GM12865 (cell line): ENCODE data around the gene LTBP3.
"Not testable (repeated sequence)": the region's sequence is repeated elsewhere in the genome, so short reads cannot be mapped to it uniquely, and the experiment has no call there.

ENCODE experiments used
- DNase-seq: peaks from one replicate; pipeline ENCODE4 v3.0.0; 2010; ENCODE audit warnings: low read depth
- H3K4me3 ChIP-seq: 2 replicates; pipeline ENCODE4 v1.5.1; 2011; ENCODE audit warnings: mild to moderate bottlenecking, low read depth, low read length, control low read depth
- CTCF ChIP-seq: IDR thresholded peaks from 2 replicates; pipeline ENCODE4 v1.5.1; 2011; ENCODE audit warnings: low read length, control low read depth, low read depth, inconsistent platforms; ENCODE audit not compliant: insufficient read depth; ENCODE audit errors: missing control alignments

LTBP3 gene

DNA sequence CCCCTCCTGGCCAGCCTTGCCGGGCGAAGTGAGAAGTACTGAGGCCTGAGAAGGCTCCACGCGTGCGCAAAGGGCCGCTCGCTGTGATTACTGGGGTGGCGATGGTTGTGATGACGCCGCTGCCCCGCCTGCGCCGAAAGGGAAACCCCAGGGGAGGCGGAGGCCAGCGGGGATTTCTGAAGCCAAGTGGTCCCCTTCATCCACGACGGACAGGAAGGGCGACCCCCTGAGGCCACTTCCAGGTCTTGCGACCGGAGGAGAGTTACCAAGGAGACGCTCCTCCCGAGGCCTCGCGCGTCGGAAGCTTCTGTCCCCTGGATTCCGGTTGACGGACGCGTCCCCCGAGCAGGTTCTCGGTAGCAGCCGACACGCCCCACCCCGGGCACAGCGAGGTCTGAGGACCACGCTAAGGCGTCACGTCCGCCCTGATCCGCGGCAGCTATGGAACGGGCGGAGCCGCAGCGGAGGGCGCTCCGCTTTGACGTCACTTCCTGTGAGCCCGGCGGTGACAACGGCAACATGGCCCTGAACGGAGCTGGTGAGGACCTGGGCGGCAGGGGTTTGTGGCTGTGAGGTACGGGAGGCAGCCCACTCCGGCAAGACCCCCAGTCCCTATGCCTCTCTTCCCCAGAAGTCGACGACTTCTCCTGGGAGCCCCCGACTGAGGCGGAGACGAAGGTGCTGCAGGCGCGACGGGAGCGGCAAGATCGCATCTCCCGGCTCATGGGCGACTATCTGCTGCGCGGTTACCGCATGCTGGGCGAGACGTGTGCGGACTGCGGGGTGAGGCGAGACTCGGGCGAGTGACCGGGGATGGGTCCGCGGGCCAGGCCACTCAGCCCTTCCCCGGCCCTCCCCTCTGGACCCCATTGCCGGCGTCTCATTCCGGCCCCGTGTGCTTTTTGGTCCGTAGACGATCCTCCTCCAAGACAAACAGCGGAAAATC is 12.1 kb upstream of the LTBP3 start, which contains the start of gene ZNRD2:
TSS of gene ZNRD2 (plus strand) at position 505 of the 946 bp plus-strand sequence. CDS start at position 520, 15 bp downstream.
- DNase-seq = peak; percentile 100
- peak within 1 kb of the TSS; percentile 91 for H3K4me3 ChIP-seq
- peak; percentile 63 for TF ChIP-seq CTCF

GRCh38 chr11:65569164-65569972 is 11.2 kb upstream of the LTBP3 start:
- DNase-seq = no peak
- H3K4me3 ChIP-seq = peak overlapping the region; percentile 91
- no peak for TF ChIP-seq CTCF

DNA sequence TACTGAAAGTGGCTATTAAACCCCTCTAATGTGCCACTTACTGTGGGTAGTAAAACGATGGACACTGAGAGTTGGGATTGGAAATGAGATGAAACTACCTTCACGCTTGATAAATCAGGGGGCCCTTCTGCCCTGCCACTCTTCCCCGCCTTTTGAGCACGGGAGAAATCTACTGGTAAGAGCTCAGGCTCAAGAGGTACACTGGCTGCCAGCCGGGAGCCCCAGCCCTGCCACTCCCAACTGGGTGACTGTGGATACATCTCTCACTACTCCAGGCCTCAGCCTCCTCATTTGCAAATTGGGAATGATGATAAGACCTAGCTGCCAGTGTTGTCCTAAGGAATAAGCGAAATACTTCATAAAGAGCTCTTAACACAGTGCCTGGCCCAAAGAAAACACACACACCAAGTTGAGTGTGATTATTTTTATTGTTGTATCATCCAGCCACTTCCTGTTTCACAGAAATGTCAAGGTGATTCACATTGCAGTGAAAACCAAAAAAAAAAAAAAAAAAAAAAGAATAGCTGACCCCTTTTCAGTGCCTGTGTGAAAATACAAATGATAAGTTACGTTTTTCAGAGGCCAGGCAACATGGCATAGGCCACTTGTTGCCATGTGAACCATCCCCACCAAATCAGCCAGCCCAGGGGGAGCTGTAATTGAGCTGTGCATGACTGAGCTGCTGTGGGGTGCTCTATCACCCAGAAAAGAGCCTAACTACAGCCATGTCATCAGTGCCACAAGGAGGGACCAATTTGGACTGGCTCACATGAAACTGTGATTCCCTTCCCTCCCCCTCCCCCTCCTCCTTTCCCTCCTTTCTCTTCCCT is 7.7 kb upstream of the LTBP3 start:
- TF ChIP-seq CTCF = no peak
- DNase-seq = no peak
- H3K4me3 ChIP-seq = no peak overlapping the region

DNA sequence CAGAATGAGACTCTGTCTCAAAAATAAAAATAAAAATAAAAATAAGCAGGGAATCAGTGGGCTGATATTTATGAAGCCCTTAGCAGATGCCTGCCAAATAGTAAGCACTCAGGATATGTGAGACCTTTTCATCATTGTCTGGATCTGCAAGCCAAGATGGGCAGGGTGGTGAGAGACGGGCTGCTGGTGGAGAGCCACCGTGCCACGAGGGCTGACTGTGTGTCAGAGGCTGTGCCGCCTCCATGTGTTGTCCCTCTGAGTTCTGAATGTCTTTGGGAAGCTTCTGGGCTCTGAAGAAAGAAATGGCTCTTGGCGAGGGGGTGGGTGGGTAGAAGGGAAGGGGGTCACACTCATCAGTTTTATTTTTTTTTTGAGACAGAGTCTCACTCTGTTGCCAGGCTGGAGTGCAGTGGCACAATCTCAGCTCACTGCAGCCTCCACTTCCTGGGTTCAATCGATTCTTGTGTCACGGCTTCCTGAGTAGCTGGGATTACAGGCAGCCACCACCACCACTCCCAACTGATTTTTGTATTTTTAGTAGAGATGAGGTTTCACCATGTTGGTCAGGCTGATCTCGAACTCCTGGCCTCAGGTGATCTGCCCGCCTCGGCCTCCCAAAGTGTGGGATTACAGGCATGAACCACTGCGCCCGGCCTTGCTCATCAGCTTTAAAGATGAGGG is 6.9 kb upstream of the LTBP3 start:
- DNase-seq, H3K4me3 ChIP-seq: not testable (repeated sequence)

DNA sequence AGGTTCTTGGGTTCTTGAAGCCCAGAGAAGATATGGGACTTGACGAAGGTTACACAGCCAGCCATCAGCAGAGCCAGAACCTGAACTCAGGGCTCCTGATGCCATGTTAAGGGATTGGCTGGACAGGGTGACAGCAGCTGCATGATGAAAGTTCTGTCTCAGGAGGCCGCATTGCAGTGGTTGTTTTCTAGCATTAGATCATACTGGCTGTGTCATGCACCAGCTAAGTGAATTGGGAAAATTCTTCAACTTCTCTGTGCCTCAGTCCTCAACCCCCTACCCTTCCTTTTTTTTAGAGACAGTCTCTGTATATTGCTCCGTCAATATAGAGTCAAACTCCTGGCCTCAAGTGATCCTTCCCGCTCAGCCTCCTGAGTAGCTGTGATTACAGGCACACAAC is 5.4 kb upstream of the LTBP3 start:
- TF ChIP-seq CTCF = no peak

DNA sequence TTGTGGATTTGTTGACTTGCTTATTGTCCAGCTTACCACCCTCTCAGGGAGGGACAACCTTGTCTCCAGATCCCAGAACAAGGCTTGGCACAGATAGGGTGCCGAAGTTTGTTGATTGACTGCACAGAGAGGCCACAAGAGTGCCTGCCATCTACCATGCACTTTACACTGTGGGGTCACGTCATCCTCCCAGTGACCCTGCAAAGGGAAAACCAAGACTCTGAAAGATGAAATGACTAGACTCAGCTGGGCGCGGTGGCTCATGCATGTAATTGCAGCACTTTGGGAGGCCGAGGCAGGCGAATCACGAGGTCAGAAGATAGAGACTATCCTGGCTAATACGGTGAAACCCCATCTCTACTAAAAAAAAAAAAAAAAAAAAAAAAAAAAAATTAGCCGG is 4.6 kb upstream of the LTBP3 start:
- no peak for TF ChIP-seq CTCF
- H3K4me3 ChIP-seq = no peak overlapping the region
- DNase-seq = no peak

More for the DNA sequence above, 5.4 kb upstream of the LTBP3 start:
- no peak for DNase-seq
- H3K4me3 ChIP-seq = no peak overlapping the region
